GM19043 (cell line): Measurements from ENCODE around the gene ICE2.
A peak's percentile ranks its signal among the peaks of the same experiment; 100 is the strongest.
"Not testable (repeated sequence)": the region's sequence is repeated elsewhere in the genome, so short reads cannot be mapped to it uniquely, and the experiment has no call there.

Source experiments
- ATAC-seq: cut with Tn5 transposase; IDR thresholded peaks from one replicate; pipeline ENCODE4 v1.9.1; 2021; ENCODE audit warnings: low read depth; ENCODE audit not compliant: unreplicated experiment

The ICE2 gene

GRCh38 chr15:60411774-60412425 lies 67.0 kb downstream of the ICE2 start:
- no peak for ATAC-seq

- ATAC-seq = not testable (repeated sequence)
Observed at GRCh38 chr15:60410350-60410749, 68.6 kb downstream of the ICE2 start.

- no peak for ATAC-seq
Observed at GRCh38 chr15:60408463-60408981, 70.4 kb downstream of the ICE2 start.

GRCh38 chr15:60407415-60407805 lies 71.5 kb downstream of the ICE2 start:
- no peak for ATAC-seq

- no peak for ATAC-seq
Observed at GRCh38 chr15:60406513-60407414, 72.2 kb downstream of the ICE2 start.

GRCh38 chr15:60405399-60405798 lies 73.5 kb downstream of the ICE2 start:
- no peak for ATAC-seq

GRCh38 chr15:60404351-60404750 lies 74.6 kb downstream of the ICE2 start:
- not testable (repeated sequence) for ATAC-seq

GRCh38 chr15:60400944-60401343 lies 78.0 kb downstream of the ICE2 start:
- no peak for ATAC-seq

- ATAC-seq = no peak
Observed at GRCh38 chr15:60399931-60400330, 79.0 kb downstream of the ICE2 start.

- no peak for ATAC-seq
Observed at GRCh38 chr15:60399246-60399915, 79.6 kb downstream of the ICE2 start.

GRCh38 chr15:60397772-60398445 lies 81.0 kb downstream of the ICE2 start, which contains the start of gene ANXA2:
Gene ANXA2, minus strand, starts transcription at chr15:60397986. Its CDS starts 11,911 bp downstream, at chr15:60386075.
- ATAC-seq = peak; percentile 60

GRCh38 chr15:60396958-60397771 lies 81.8 kb downstream of the ICE2 start:
- peak; percentile 75 for ATAC-seq

GRCh38 chr15:60396560-60396957 lies 82.4 kb downstream of the ICE2 start:
- ATAC-seq = no peak

- ATAC-seq = no peak
Observed at GRCh38 chr15:60396100-60396499, 82.8 kb downstream of the ICE2 start.

- ATAC-seq = no peak
Observed at GRCh38 chr15:60395276-60396011, 83.5 kb downstream of the ICE2 start.

GRCh38 chr15:60394689-60395097 lies 84.2 kb downstream of the ICE2 start:
- ATAC-seq = no peak

GRCh38 chr15:60392986-60393790 lies 85.8 kb downstream of the ICE2 start:
- ATAC-seq = no peak

GRCh38 chr15:60392601-60392985 lies 86.3 kb downstream of the ICE2 start:
- no peak for ATAC-seq
